Measurements from ENCODE around the gene DIAPH2. TPM values are rescaled to one million over a fixed set of nuclear protein-coding genes. Genes with fewer than 3 reads are reported as not detected.

The DIAPH2 gene
- total RNA-seq, 1 experiment from 2014 or later = 10.9 TPM

GRCh38 chrX:96985046-96985445, 300.4 kb downstream of the DIAPH2 start:
- Histone ChIP-seq H4K20me1 (ENCODE audit: insufficient read depth) (no peaks in the 10 kb centered on the region), H3K9ac (ENCODE audit: low read length) (no peak overlapping the region), H3K9me3 (ENCODE audit: control insufficient read depth in 1 of 2, insufficient read depth in 1 of 2, low read depth in 1 of 2, low read length in 2 of 2) (no peaks in the 10 kb centered on the region), H3K9me2 (ENCODE audit: insufficient read depth) (no peaks in the 10 kb centered on the region), H2AFZ (ENCODE audit: low read depth, low read length, poor library complexity, severe bottlenecking) (no peak overlapping the region), H3K36me3 (ENCODE audit: control insufficient read depth in 1 of 2, insufficient read depth in 2 of 2, low read length in 2 of 2) (no peaks in the 10 kb centered on the region), H3K79me2 (ENCODE audit: insufficient read depth, low read length) (no peaks in the 10 kb centered on the region), H3K4me1 (ENCODE audit: control insufficient read depth in 1 of 2, insufficient read depth in 2 of 2, low read length in 2 of 2) (no peaks in the 10 kb centered on the region), H3K27me3 (ENCODE audit: insufficient read depth, low read length) (no peaks in the 10 kb centered on the region), H3K4me3 (replicated peaks in 1 of 2; ENCODE audit: low read depth in 1 of 2, low read length in 2 of 2) (no peak overlapping the region), H3K27ac (ENCODE audit: low read depth, low read length) (no peak overlapping the region), H3K4me2 (ENCODE audit: low read length) (no peak overlapping the region)
- ATAC-seq (no peak), DNase-seq (ENCODE audit: low read depth, low spot score) (no peak)
- CTCF ChIA-PET = no interaction called here
- POLR2A ChIA-PET = no interaction called here
- RAD21 ChIA-PET (ENCODE audit: low non-redundant PET in 1 of 2, low total read pairs in 2 of 2, uncharacterized antibody in 2 of 2, unreplicated experiment in 2 of 2) = no interaction called here
- TF ChIP-seq CEBPB (IDR thresholded peaks at IDR 0.05; ENCODE audit: low read depth) (no peak), YY1 (IDR thresholded peaks at IDR 0.05; ENCODE audit: extremely low read depth, insufficient replicate concordance, low read depth, low read length) (no peak), SRF (IDR thresholded peaks at IDR 0.05; ENCODE audit: low read depth) (no peak), EZH2phosphoT487 (IDR thresholded peaks at IDR 0.05; ENCODE audit: borderline replicate concordance) (no peak), ZBTB33 (IDR thresholded peaks at IDR 0.05; ENCODE audit: extremely low read depth, insufficient replicate concordance, low read length) (no peak)
- BruUV-seq (replicated peaks) = no TSS peak
- intact Hi-C loops (cut with micrococcal nuclease) = no loop called here

- Histone ChIP-seq H3K4me3 (replicated peaks in 1 of 2; ENCODE audit: low read depth in 1 of 2, low read length in 2 of 2) (no peak overlapping the region), H3K79me2 (ENCODE audit: insufficient read depth, low read length) (no peaks in the 10 kb centered on the region), H3K9me3 (ENCODE audit: control insufficient read depth in 1 of 2, insufficient read depth in 1 of 2, low read depth in 1 of 2, low read length in 2 of 2) (no peaks in the 10 kb centered on the region), H3K27me3 (ENCODE audit: insufficient read depth, low read length) (no peaks in the 10 kb centered on the region), H3K4me2 (ENCODE audit: low read length) (no peak overlapping the region), H3K9ac (ENCODE audit: low read length) (no peak overlapping the region), H2AFZ (ENCODE audit: low read depth, low read length, poor library complexity, severe bottlenecking) (no peak overlapping the region), H3K9me2 (ENCODE audit: insufficient read depth) (no peaks in the 10 kb centered on the region), H3K36me3 (ENCODE audit: control insufficient read depth in 1 of 2, insufficient read depth in 2 of 2, low read length in 2 of 2) (no peaks in the 10 kb centered on the region), H3K27ac (ENCODE audit: low read depth, low read length) (no peak overlapping the region), H3K4me1 (ENCODE audit: control insufficient read depth in 1 of 2, insufficient read depth in 2 of 2, low read length in 2 of 2) (no peaks in the 10 kb centered on the region), H4K20me1 (ENCODE audit: insufficient read depth) (no peaks in the 10 kb centered on the region)
- no TSS peak for BruUV-seq (replicated peaks)
- ATAC-seq (no peak), DNase-seq (ENCODE audit: low read depth, low spot score) (no peak)
- ChIA-PET RAD21 (ENCODE audit: low non-redundant PET in 1 of 2, low total read pairs in 2 of 2, uncharacterized antibody in 2 of 2, unreplicated experiment in 2 of 2) (no interaction called here), CTCF (no interaction called here), POLR2A (no interaction called here)
- intact Hi-C loops (cut with micrococcal nuclease) = no loop called here
- TF ChIP-seq CTCF (IDR thresholded peaks at IDR 0.05 in 2 of 3, conservative IDR thresholded peaks at IDR 0.05 in 1 of 3; ENCODE audit: borderline replicate concordance in 1 of 3, insufficient read depth in 1 of 3, low read depth in 2 of 3, low read length in 2 of 3) (no peak), EZH2 (IDR thresholded peaks at IDR 0.05) (no peak), RAD21 (IDR thresholded peaks at IDR 0.05; ENCODE audit: low read depth) (no peak)
Observed at GRCh38 chrX:96987228-96987627, 302.6 kb downstream of the DIAPH2 start.

Data from HCT116 (cell line).